22Rv1 (cell line): ENCODE results near the gene CASK.

Source experiments
- ZFX ChIP-seq: fragments of 450-650 bp; IDR thresholded peaks from 2 replicates; pipeline ENCODE4 v1.6.1; 2017; ENCODE audit warnings: antibody characterized with exemption, borderline replicate concordance
- TF ChIP-seq, protein P1 (sequence below): fragments of 450-650 bp; IDR thresholded peaks from 2 replicates; pipeline ENCODE4 v1.5.1; 2017; ENCODE audit warnings: mild to moderate bottlenecking

DNA sequence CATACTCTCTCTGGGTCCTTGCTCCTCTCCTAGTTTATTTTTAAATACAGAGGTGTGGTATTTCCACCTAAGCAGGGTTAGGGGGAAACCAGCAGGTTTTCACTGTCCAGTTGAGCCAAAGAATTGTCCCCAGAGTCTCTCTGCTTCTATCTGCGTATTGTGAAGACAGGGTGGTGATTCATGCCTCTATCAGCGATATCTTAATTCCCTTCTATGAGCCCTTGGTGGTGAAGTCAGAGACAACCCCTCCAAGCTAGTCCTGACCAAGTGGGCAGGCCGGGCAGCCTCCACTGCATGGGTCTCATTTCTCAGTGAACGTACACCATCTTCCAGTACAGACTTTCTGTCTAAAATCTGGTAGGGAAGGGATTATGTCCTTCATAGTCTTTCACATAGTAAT is 335.1 kb downstream of the CASK start:
- TF ChIP-seq, protein P1, sequence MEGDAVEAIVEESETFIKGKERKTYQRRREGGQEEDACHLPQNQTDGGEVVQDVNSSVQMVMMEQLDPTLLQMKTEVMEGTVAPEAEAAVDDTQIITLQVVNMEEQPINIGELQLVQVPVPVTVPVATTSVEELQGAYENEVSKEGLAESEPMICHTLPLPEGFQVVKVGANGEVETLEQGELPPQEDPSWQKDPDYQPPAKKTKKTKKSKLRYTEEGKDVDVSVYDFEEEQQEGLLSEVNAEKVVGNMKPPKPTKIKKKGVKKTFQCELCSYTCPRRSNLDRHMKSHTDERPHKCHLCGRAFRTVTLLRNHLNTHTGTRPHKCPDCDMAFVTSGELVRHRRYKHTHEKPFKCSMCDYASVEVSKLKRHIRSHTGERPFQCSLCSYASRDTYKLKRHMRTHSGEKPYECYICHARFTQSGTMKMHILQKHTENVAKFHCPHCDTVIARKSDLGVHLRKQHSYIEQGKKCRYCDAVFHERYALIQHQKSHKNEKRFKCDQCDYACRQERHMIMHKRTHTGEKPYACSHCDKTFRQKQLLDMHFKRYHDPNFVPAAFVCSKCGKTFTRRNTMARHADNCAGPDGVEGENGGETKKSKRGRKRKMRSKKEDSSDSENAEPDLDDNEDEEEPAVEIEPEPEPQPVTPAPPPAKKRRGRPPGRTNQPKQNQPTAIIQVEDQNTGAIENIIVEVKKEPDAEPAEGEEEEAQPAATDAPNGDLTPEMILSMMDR: no peak
- no peak for TF ChIP-seq ZFX
